Stimulated activated CD8-positive, alpha-beta memory T cell treated with anti-CD3 and anti-CD28 coated beads, Interleukin-4, amount 100 ng/mL, for 48 hours (primary cell): ENCODE measurements around the gene CRTC1.
"Not testable (repeated sequence)": the region's sequence is repeated elsewhere in the genome, so short reads cannot be mapped to it uniquely, and the experiment has no call there.

Experiments used
- DNase-seq: peaks from one replicate; pipeline ENCODE4 v3.0.0-alpha.2; 2020

The CRTC1 gene

DNA sequence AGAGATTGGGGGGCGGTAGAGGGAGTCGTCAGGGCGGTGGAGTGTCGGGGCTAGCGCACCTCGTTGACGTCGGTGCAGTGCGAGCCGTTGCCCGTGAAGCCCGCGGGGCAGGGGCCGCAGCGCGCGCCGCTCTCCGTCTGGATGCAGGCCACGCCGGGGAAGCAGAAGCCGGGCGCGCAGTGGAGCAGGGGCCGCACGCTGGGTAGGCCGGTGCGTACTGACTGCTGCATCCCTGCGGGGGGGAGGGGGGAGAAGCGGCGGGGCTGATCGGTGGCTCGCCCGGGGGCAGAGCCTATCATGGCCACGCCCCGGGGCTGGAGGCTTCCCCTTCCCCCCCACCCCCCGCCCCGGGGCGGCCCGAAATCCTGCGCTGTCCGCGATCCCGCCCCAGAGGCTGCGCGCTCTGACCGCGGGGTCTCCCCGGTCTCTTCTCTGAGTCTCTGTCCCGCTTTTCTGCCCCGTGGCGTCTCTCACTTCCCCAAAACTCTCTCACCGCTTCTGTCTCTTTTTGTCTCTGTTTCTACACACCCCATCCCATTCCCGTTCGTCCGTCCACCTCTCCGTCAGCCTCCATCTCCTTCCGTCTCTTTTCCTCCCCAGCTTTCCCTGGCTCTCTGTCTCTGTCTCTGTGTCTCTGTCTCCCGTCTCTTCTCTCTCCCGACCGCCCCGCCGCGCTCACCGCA is 106.5 kb downstream of the CRTC1 start:
- DNase-seq: peak; percentile 50

- DNase-seq: no peak
Observed at GRCh38 chr19:18790566-18791314, 107.3 kb downstream of the CRTC1 start, which contains the start of gene COMP. TSS of gene COMP (minus strand) at chr19:18791305. CDS start at chr19:18791269, 36 bp downstream.

DNA sequence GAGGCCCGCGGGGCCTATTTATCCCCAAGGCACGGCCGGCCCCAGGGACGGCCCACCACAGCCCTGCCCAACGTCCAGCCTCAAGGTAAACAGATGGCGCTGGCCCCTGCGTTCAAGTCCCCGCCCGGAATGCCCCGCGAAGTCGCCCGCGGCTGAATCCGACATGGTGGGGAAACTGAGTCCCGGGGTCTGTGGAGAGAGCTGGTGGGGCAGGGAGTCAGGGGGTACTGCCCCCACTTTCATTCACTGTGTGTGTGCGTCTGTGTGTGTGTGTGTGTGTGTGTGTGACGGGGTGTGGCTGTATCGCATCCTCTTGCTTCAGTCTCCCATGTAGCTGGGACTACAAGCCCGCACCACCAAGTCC is 107.8 kb downstream of the CRTC1 start:
- no peak for DNase-seq

- no peak for DNase-seq
Observed at GRCh38 chr19:18792661-18793060, 109.2 kb downstream of the CRTC1 start.

DNA sequence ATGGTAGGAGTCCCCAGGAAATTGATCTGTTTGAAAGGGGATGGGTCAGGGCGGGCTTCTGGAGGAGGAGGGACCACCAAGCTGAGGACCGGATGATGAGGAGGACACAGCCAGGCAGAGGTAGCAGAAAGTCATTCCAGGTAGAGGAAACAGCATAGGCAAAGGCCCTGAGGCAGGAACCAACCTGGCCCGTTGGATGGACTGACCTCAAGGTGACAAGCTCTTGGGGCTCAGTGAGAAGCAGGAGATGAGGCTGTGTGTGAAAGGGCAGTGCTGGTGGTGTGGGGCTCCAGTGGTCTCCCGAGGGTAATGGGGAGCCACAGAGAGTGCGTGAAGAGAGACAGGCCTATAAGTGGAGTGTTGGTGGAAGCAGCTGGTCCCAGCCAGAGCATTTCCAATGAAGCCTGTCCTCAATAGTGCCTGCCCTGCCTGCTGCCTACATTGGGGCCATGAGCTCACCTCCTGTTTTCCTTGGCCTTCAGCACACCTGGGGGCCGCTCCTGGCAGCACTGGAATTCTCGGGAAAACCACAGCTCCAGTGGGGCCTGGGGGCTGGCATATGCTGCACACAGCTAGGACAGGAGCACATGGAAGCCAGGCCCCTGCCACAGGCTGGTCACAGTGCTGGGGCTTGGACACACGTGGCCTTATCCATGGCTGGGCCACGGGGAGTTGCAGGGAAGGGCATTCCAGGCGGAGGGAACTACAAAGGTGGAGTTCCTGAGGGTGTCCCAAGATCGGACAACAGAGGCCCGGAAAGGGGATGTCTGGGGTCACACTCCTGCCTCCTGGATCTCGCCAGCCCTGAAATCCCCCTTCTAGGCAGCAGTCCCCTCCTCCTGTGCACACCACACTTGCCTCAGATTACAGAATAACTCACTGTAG is 109.9 kb downstream of the CRTC1 start:
- no peak for DNase-seq

DNA sequence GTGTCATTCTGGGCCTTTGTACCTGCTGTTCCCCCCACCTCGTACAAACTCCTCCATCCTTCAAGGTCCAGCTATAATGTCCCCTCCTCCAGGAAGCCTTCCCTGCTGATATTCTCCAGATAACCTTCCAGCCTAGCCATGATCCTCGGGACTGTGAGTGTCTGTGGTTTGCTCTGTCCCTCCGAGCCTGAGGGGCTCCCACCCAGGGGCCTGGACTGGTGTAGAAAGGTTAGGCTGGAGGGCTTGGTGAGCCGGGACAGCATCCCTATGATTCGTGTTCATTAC is 110.5 kb downstream of the CRTC1 start:
- DNase-seq: no peak

- no peak for DNase-seq
Observed at GRCh38 chr19:18794692-18795091, 111.2 kb downstream of the CRTC1 start.

DNA sequence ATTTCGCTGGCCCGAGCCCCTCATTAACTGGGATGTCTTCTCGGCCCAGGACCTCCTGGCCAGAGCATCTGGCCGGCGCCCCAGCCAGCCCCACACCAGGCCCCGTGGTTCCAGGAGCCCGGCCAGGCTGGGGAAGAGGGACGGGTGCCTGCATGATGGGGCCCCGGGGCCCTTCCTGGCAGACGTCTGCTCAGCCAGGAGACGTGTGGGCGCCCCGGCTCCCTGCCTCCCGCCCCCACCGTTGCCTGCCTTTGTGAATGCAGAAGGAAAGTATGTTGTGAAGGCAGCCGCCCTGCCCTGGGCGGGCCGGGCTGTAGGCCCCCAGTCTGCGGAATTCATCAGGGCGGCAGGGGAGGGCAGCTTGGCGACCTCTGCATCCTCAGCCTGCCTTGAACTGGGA is 112.1 kb downstream of the CRTC1 start:
- no peak for DNase-seq

DNA sequence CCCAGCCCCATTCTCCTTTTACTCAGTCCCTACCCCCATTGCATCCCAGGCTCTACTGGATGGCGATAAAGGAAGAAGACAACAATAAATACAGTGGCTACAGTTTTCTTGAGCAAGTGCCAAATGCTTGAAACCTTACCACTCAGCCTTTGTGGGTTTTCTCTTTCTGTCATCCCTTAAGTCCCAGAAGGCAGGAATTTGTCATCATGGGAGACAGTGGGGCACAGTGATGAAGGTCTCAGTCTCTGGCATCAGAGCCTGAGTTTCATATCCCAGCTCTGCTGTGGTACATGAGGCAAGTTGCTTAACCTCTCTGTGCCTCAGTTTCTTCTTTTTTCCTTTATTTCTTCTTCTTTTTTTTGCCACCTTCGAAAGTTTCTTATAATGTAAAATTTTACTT is 112.8 kb downstream of the CRTC1 start:
- no peak for DNase-seq

DNA sequence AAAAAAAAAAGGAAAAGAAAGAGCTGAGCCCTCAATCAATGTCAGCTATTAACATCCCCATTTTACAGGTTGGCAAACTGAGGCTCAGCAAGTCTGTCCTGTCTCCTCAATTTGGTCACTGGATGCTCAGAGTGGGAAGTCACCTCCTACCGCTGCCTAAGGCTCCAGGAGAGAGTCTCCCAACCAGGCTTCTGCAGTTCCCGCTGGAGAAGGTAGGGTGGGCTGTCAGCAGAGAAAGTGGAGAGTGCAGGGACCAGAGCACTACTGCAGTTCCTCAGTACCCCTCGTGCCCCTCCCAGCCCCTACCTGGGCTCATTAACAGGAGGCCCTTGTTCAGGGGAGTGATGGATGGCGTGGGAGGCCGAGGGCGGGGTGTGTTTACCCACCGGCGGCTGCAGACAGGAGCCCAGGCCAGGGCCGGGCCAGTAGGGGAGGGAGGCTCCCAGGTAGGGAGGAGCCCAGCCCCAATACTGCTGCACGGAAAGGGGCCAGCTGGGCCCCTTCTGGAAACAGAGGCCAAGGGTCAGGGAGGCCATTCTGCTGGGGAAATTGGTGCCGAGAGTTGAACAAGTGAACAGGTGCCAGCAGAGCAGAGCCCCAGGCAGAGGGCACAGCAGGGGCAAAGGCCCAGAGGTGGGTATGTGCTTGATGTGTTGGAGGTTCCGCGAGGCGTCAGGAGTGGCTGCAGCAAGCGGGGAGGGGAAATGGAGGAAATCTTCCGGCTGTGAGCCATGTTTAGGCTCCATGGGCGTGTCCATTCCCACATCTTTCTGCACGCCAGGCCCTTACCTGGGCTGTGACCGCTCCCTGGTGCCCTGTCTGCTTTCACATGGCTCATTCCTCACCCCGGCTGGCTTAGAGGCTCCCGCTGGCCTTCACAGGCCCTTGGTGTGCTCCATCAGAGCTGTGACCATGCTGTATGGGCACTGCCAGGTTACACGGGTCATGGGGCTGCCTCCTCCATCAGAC is 115.2 kb downstream of the CRTC1 start:
- no peak for DNase-seq

- no peak for DNase-seq
Observed at GRCh38 chr19:18799389-18799970, 116.0 kb downstream of the CRTC1 start.

DNA sequence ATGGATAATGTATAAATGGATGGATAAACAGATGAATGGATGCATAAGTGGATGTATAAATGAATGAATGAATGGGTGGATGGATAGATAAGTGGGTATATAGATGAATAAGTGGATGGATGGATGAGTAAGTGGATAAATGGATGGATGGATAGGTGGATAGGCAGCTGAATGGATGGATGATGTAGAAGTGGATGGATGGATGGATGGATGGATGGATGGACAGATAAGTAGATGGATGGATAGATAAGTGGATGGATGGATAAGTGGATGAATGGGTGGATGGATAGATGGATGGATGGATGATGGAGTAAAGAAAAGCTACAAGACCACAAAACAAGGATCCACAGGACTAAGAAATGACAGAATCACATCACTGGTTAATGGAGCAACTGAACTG is 116.6 kb downstream of the CRTC1 start:
- DNase-seq: no peak

GRCh38 chr19:18800636-18801035 is 117.2 kb downstream of the CRTC1 start:
- no peak for DNase-seq

DNA sequence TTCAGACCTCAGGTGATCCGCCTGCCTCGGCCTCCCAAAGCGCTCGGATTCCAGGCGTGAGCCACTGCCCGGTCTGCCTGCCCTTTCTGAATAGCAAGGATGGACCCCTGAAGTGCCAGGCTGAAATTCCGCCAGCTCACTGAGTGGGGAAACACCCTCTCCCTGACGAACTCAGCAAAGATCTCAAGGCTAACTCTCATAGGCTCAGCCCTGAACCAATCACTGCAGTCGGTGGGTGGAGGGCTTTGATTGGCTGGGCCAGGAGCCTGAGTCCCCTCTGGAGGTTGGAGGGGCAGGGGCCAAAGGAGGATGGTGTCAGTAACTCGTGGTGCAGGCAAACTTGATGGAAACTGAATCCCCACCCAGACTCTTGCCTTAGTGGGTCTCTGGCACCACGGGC is 118.9 kb downstream of the CRTC1 start:
- no peak for DNase-seq

DNA sequence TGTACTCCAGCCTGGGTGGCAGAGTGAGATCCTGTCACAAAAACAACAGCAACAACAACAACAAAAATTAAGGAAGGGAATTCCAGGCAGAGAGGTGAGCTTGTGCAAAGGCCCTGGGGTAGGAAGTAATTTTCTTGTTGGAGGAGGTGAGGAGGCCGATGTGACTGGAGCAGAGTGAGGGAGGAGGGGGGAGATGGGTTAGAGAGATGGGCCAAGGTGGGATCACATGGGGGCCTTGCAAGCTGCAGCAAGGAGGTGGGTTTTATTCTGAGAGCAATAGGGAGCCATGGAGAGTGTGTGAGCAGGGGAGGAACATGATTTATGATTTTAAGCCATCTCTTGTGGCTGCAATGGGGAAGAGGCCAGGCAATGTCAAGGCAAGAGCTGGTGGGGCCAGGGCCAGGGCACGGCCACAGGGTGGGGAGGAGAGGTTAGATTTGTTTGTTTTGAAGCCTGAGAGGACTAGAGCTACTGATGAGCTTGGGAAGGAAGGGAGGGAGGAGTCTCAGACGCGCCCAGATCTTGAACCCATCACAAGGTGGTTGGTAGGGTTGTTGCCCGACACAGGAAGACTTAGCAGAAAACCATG is 120.2 kb downstream of the CRTC1 start:
- DNase-seq: no peak

GRCh38 chr19:18804139-18804601 is 120.7 kb downstream of the CRTC1 start:
- no peak for DNase-seq

DNA sequence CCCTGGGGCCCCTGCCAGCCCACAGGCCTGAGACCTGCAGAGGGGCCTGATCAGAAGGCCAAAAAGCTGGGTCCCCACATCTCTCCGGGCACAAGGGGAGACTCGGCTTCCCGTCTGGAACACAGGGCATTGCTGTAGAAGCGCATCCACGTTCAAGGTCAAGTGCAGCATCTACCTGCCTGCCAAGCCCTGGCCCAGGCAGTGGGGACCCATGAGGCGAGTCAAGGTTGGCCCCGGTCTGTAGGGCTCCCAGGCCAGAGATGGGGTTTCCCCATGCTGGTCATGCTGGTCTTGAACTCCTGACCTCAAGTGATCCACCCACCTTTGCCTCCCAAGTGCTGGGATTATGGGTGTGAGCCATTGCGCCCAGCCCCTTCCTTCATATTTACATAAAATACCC is 121.2 kb downstream of the CRTC1 start:
- DNase-seq: no peak

GRCh38 chr19:18807861-18808331 is 124.4 kb downstream of the CRTC1 start:
- no peak for DNase-seq

GRCh38 chr19:18809149-18809868 is 125.8 kb downstream of the CRTC1 start:
- DNase-seq: no peak

GRCh38 chr19:18811638-18812037 is 128.2 kb downstream of the CRTC1 start:
- DNase-seq: not testable (repeated sequence)

- no peak for DNase-seq
Observed at GRCh38 chr19:18814063-18814462, 130.6 kb downstream of the CRTC1 start.
